ENCODE results near the gene NPIPB6.
A peak's percentile ranks its signal among the peaks of the same experiment; 100 is the strongest.
"Not testable (repeated sequence)": the region's sequence is repeated elsewhere in the genome, so short reads cannot be mapped to it uniquely, and the experiment has no call there.

The NPIPB6 gene

GRCh38 chr16:28363408-28363807, at the start of gene NPIPB6:
TSS of gene NPIPB6 (minus strand) at chr16:28363508. CDS start at chr16:28362822, 686 bp downstream.
- not testable (repeated sequence) for DNase-seq

DNA sequence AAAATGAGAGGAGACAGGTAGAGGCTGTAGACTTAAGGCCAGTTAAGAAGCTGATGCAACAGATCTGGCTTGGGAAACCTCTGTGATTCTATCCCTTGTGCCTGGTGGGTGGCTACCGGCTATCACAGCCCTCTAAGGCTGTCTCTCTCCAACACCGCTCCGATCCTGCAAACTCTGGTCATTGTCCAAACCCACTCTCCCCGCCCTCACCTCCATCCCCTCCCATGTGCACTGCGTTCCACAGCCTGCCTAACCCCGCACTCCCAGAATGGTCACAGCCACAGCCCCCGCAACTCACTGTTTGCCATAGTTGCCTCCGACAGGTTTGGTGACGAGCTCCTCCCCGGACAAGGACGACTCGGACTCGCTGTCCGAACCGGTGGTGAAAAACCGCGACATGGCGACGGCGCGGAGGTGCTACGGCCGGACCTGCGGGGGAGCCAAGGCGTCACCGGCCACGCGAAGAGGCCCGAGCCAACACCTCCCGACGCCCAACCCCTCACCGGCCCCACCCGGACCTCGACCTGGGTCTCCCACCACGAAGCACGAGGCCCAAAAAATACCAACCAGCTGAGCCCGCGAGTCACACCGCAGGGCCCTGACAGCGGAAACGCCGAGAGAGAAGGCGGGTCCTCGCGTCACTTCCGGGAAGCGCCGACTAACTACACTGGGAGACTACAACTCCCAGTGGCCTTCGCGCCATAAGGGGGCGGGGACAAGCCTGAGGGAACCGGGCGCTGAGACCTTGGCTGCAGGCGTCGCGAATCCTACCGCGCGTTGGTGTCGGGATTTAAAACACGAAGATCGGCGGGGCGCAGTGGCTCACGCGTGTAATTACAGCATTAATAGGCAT, 40.1 kb upstream of the NPIPB6 start, which contains the start of gene EIF3CL:
TSS of gene EIF3CL (minus strand) at position 622 of the 853 bp plus-strand sequence. CDS start at position 399, 223 bp downstream.
- DNase-seq = not testable (repeated sequence)

DNA sequence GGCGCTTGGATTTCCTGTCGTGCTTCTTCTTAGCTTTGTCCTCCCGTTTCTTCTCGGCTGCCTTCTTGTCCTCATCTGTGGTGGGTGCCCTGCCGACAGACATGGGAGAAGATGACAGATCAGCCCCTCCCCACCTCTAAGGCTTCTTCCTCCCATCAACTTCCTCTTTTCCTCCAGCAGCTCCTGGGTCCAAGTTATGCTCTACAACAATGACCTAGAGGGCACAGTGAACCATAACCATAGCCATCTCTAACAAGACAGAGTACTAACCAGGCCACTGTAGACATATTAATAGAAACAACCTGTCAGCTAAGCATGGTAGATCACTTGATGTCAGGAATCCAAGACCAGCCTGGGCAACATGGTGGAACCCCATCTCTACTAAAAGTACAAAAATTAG, 28.7 kb upstream of the NPIPB6 start:
- DNase-seq = not testable (repeated sequence)

GRCh38 chr16:28382177-28382867, 19.0 kb upstream of the NPIPB6 start:
- not testable (repeated sequence) for DNase-seq

DNA sequence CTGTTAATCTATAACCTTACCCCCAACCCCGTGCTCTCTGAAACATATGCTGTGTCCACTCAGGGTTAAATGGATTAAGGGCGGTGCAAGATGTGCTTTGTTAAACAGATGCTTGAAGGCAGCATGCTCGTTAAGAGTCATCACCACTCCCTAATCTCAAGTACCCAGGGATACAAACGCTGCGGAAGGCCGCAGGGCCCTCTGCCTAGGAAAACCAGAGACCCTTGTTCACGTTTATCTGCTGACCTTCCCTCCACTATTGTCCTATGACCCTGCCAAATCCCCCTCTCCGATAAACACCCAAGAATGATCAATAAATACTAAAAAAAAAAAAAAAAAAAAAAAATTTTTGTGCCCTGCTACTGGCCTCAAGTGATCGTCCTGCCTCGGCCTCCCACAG, 14.5 kb upstream of the NPIPB6 start:
- DNase-seq = not testable (repeated sequence)

DNA sequence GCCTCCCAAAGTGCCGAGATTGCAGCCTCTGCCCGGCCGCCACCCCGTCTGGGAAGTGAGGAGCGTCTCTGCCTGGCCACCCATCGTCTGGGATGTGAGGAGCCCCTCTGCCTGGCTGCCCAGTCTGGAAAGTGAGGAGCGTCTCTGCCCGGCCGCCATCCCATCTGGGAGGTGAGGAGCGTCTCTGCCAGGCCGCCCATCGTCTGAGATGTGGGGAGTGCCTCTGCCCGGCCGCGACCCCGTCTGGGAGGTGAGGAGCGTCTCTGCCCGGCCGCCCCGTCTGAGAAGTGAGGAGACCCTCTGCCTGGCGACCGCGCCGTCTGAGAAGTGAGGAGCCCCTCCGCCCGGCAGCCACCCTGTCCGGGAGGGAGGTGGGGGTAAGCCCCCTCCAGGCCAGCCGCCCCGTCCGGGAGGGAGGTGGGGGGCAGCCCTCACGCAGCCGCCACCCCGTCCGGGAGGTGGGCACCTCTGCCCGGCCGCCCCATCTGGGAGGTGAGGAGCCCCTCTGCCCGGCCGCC, 13.9 kb upstream of the NPIPB6 start:
- not testable (repeated sequence) for DNase-seq

DNA sequence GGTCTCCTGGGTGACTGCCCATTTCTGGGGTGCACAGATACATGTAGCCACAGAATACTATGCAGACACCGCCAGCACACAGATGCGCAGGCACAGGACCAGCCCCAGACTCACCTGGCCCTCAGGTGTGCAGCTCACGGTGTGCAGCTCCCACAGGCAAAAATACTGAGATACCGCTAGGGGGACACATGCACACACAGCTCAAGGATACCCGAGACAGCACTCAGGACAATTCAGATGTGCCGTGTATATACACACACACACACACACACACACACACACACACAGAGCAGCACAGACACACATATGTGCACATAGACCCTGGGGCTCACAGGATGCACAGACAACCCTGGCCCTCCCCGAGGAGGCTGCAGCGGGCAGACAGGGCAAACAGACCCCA, 11.8 kb upstream of the NPIPB6 start:
- DNase-seq = peak; percentile 30

DNA sequence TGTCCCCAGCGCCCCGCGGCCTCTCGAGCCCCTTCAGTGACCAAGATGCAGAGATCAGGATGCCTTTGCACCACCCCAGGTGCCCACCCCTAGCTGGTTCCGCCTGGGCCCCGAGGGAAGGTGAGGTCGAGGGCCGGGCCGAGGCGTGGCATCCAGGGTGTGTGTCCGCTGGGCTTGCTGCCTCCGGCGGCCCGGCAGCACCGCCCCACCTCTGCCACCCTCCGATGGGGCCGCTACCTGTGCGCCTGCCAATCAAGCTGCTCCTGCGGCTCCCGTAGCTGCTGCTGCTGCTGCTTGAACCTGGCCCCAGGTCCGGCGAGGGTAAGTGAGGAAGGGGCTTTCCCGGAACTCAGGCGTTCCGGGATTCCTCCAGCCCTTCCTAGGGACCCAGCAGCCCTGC, 11.0 kb upstream of the NPIPB6 start:
- not testable (repeated sequence) for DNase-seq

GRCh38 chr16:28367926-28368325, 4.6 kb upstream of the NPIPB6 start:
- DNase-seq = not testable (repeated sequence)

DNA sequence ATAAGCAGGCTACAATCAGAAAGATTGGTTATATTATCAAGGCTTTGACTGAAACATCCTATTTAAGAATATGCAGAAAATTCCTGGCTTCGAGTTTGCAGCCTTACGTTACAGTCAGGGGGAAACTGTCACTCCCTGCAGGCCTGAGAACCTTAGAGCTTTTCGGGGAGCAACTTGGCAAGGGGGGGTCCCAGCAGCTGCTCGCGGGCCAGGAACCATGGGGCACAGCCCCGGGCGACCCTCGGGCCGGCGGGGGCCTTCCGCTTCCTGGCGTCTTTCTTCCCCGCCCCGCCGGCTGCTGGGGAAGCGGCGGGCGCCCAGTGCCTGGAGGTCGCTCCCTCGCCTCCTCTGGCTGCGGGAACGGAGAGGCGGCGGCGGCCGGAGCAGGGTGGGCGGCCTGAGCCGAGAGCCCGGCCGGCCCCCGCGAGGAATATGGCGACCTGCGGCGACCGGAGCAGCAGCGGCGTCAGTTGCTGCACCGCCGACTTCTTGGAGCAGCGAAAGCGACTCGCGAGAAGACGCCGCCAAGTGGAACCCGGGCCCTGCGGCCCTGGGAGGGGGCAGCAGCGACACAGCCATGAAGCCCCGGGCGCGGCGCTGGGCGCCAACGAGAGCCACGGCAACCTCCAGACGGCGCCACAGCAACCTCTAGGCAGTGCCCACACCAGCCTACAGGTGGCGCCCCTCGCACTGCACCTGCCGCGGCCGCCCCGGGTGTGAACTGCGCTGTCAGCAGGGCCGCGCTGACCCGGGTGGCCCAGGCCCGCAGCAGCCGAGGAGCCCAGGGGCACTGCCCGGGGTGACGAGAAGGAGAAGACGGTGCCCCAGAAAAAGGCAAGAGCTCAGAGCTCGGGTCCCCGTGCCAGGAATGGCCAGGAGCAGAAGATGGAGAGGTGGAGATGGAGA, 1.2 kb upstream of the NPIPB6 start:
- DNase-seq = peak; percentile 19

DNA sequence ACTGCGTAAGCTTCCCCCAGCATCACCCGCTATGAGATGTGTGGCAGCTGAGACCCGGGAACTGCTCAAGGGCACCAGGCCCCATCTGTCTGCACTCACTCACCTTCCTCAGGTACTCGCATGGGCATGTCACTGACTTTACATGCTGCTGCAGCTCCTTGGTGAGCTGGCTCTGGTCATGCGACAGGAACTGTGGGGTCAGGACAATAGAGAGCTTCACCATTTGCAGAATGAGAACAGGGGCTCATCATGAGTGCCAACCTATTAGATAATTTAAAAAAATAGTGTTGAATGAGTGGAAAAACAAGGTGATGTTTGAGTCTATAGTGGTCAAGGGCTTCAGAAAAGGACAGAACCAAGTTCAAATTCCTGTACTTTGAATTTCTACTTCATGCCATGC, 708 bp downstream of the NPIPB6 start:
- DNase-seq = not testable (repeated sequence)

DNA sequence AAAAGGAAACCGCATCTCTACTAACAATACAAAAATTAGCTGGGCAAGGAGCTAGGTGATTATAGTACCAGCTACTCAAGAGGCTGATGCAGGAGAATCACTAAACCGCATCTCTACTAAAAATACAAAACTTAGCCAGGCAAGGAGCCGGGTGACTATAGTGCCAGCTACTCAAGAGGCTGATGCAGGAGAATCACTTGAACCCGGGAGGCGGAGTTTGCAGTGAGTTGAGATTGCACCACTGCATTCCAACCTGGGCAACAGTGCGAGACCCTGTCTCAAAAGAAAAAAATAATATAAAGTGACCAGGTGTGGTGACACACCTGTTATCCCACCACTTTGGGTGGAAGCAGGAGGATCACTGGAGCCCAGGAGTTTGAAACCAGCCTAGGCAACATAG, 25.1 kb downstream of the NPIPB6 start:
- DNase-seq = not testable (repeated sequence)

- not testable (repeated sequence) for DNase-seq
These were observed 26.2 kb downstream of the NPIPB6 start for GRCh38 chr16:28336940-28337710.

- DNase-seq = not testable (repeated sequence)
These were observed 27.6 kb downstream of the NPIPB6 start for GRCh38 chr16:28335678-28336077.

DNA sequence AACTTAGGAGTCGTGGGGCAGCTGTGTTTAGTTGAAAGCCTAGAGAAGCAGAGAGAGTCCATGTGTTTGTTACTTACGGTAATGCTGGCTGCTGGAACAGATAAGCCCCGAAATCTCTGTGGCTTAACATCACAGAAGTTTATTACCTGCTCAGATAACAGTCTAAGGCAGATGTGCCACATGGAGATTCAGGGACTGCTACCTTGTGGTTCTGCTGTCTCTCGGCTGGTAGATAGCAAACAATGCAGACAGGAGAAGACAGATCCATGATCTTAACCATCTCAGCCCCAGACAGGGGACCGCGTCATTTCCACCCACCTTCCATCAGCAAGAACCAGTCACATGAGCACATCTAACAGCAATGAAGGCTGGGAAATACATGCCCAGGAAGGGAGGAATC, 30.7 kb downstream of the NPIPB6 start:
- DNase-seq = not testable (repeated sequence)

GRCh38 chr16:28330981-28331380, 32.3 kb downstream of the NPIPB6 start:
- DNase-seq = not testable (repeated sequence)

- DNase-seq = not testable (repeated sequence)
These were observed 33.1 kb downstream of the NPIPB6 start for GRCh38 chr16:28330232-28330631.

- peak; percentile 66 for DNase-seq
These were observed 36.3 kb downstream of the NPIPB6 start for GRCh38 chr16:28326881-28327610.

GRCh38 chr16:28324887-28325279, 38.4 kb downstream of the NPIPB6 start:
- no peak for DNase-seq

GRCh38 chr16:28324235-28324886, 38.9 kb downstream of the NPIPB6 start:
- DNase-seq = no peak
